Measurements from ENCODE around the gene CDC45.
"Not testable (repeated sequence)": the region's sequence is repeated elsewhere in the genome, so short reads cannot be mapped to it uniquely, and the experiment has no call there.

CDC45 gene

GRCh38 chr22:19517919-19518611 is 38.3 kb downstream of the CDC45 start:
- no peak for DNase-seq

- DNase-seq = no peak
Measured at GRCh38 chr22:19518635-19519034, 38.9 kb downstream of the CDC45 start.

GRCh38 chr22:19519041-19519926 is 39.6 kb downstream of the CDC45 start:
- no peak for DNase-seq

GRCh38 chr22:19520007-19520406 is 40.3 kb downstream of the CDC45 start:
- no peak for DNase-seq

GRCh38 chr22:19520566-19521305 is 41.0 kb downstream of the CDC45 start:
- DNase-seq = no peak

- DNase-seq = no peak
Measured at GRCh38 chr22:19522190-19522880, 42.6 kb downstream of the CDC45 start.

GRCh38 chr22:19522881-19523239 is 43.1 kb downstream of the CDC45 start:
- DNase-seq = no peak

GRCh38 chr22:19523240-19524169 is 43.8 kb downstream of the CDC45 start:
- DNase-seq = no peak

GRCh38 chr22:19524170-19525115 is 44.7 kb downstream of the CDC45 start, which contains the start of gene CLDN5:
Gene CLDN5 (minus strand): TSS chr22:19524410. CDS start chr22:19524255, 155 bp downstream.
- DNase-seq = no peak

- DNase-seq = no peak
Measured at GRCh38 chr22:19525116-19525660, 45.5 kb downstream of the CDC45 start.

- DNase-seq = no peak
Measured at GRCh38 chr22:19525666-19526065, 45.9 kb downstream of the CDC45 start.

GRCh38 chr22:19526076-19526701 is 46.5 kb downstream of the CDC45 start:
- DNase-seq = no peak

- no peak for DNase-seq
Measured at GRCh38 chr22:19526702-19527111, 47.0 kb downstream of the CDC45 start.

- DNase-seq = no peak
Measured at GRCh38 chr22:19527321-19527721, 47.6 kb downstream of the CDC45 start.

GRCh38 chr22:19527861-19528417 is 48.2 kb downstream of the CDC45 start:
- DNase-seq = no peak

GRCh38 chr22:19529811-19530210 is 50.1 kb downstream of the CDC45 start:
- DNase-seq = no peak

GRCh38 chr22:19530751-19531150 is 51.0 kb downstream of the CDC45 start:
- no peak for DNase-seq

- not testable (repeated sequence) for DNase-seq
Measured at GRCh38 chr22:19531327-19531726, 51.6 kb downstream of the CDC45 start.

GRCh38 chr22:19533049-19533626 is 53.4 kb downstream of the CDC45 start:
- no peak for DNase-seq

Data from T-helper 9 cell (primary cell).